GM19035 (cell line): ENCODE measurements around the gene IL23R.
A peak's percentile ranks its signal among the peaks of the same experiment; 100 is the strongest.

Experiments
- ATAC-seq: cut with Tn5 transposase; IDR thresholded peaks from one replicate; pipeline ENCODE4 v1.9.1; 2021; ENCODE audit not compliant: unreplicated experiment

The IL23R gene

DNA sequence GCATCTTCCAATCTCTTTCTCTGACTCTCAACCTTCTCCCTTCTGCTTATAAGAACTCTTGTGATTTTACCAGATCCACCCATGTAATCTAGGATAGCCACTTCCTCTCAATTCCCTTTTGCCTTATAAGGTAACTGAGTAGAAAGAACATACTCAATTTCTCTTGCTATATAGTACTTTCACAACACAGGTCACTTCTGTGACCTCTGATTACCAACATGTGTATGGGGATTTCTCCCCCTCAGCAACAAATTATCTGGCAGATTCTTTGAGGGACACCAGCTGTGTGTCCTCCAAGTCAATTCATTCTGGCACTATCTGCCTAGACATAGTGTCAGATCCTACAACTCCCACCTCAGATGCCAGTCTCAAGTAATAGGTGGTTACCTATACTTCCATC is 62.5 kb downstream of the IL23R start:
- no peak for ATAC-seq

DNA sequence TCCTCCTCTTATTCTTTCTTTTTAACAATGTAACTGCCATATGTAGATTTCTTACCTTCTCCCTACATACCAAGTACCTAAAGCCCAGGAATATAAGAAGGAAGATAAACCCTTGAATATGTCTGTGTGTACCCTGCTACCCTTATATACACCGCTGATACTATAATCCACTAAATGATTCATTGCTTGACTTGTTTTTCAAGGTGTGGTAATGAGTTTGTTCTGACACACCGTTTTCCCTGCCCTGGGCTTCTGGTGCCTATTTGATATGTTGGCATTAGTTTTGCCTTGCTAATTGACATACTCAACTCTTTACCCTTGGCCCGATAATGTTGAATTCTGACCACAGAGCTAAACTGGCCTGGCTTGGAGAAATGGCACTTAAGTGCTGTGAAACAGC is 64.3 kb downstream of the IL23R start:
- no peak for ATAC-seq

DNA sequence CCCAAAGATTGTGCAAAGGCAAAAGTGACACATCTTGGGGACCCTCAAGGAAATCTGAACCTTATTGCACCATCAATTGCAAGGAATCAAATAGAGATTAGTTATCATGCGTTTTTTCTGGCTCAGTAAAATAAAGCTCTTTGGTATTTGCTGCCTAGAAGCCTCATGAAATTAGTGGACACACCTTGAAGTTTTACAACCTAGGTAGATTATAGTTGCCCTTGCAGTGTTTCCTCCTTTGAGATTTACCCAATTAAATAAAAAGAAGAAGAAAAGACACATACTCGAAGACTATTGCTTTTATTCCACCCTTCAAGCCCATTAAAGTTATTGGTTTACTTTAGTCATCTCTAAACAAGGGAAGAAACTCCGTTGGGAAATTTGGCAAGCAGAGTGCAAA is 70.0 kb downstream of the IL23R start:
- no peak for ATAC-seq

DNA sequence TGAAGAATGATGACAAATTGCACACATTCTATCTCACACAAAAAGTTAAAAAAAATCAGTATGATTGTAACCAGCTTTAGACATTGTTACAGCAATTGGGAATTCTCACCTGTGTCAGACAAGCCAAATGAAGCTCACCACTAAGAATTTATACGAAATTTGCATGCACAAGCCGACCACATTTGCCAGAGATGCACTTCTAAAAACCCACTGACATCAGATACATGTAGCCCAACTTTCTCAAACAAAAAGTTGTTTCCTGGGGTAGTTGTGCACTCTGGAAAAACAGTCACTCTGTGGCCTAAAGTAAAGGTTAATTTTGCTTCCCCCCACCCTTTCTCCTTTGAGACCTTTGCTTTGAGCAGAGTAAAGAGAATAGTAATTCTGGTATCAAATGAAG is 73.5 kb downstream of the IL23R start:
- no peak for ATAC-seq

DNA sequence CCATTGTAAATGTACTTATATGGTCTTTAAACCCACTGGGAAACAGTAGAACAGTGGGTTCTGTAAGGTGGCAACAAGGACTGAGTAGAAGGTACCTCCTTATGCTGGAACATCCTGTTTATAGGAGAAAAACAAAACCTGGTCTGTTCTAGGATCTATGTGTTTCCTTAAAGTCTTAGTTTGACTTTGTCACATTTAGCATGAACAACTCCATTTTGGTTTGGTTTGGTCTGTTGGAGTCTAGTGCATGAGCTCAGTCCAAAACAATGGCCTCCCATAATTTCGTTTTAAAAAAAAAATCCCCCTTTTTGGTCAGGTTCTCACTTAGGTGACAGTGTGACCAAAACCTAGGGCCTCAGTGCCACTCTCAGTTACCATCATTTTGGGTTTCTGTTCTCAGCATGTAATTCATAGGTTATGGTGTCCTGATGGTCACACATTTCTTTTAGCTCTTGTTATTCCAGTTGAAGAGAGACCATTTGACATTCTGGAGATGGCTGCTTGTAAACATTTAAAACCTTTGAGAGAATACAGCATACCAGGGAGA is 75.0 kb downstream of the IL23R start:
- ATAC-seq: no peak

DNA sequence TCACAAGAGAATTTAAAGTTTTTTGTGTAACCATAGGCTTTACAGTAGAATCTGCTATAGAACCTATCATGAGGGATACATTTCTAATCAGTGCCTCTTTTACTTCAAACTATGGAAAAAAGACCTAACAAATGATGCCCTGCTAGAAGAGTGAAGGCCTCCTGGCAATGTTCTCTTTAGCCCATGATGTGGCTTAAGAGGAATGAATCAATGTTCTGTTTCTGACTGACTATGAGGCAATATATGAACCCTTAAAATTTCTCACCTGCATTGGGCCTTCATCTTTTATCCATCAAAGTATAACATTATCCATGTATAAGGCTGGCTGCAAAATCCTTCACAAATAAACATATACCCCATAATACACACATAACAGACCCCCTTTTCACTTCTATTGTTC is 75.8 kb downstream of the IL23R start:
- no peak for ATAC-seq

DNA sequence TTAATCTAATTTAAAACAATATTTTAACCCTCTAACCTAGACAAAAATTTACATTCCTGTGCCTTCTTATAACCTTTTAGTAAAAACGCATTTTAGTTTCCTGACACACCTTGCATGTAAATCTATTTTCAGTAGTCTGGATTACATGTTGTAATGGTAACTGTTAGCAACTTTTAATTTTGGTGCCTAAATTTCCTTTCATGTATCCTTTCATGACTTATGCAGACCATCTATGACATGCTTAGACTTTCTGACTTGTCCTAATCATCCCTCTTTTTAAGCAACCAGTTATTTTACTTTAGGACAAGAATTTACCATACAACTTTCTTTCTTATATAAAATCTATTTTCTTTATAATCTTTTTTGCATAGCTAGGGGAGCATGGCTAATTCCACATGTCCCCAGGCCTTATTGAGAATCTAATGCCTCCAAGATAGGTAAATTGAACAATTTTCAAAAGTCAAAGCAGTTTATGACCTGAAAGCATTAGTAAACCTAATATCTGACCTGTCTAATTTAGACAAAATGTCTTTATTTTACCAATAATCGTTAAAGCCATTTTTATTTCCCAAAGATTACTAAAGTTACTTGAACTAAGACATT is 83.9 kb downstream of the IL23R start:
- ATAC-seq: no peak

DNA sequence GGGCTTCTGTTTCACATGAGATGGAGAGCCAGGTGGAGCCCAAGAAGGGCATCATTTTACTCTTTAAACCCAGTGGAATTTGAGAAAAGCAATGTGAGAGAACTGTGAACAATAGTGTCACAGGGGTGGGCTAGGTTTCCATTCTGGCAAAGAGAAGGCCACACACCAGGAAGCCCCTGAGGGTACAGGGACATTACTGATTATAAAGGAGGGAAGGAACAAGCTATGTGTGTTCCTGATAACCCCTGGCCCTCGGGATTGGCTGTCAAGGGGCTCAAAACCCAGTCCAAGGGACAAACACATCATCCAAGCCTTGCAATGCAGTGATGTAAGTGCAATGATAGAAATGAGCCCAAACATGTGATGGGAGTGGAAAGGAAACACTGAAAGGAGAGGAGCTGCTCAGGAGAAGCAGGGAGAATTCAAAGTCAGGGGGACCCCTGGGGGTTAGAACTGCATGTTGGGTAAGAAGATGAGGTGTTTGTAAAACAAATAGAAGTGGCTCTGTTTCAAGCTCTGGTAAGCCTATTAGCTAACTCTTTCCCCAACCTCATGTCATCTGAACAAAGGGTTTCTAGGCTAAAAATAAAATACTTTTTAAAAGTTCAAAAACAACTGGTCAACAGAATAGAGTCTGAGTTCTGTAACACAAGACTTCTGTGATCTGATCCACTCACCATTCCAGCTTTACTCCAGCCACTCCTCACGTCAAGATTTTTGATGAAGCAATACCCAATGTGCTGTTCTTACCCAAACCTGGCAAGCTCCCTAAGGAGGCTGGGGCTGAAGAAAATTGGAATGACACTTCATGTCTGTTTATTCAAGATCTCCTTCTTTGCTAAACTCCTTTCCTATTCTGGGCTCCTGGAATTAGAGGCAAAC is 90.3 kb downstream of the IL23R start:
- ATAC-seq: no peak

DNA sequence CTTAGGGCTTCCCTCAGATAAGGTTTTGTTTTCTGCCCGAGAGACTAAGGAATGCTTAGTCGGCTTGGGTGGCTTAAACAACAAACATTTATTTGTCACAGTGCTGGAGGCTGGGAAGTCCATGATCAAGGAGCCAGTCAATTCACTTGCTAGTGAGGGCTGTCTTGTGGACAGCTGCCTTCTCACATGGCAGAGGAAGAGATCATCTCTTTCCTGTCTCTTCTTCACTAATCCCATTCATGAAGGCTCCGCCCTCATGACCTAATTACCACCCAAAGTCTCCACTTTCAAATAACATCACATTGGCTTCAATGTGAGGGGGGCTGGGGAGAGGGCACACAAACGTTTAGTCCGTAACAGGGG is 90.9 kb downstream of the IL23R start:
- no peak for ATAC-seq

DNA sequence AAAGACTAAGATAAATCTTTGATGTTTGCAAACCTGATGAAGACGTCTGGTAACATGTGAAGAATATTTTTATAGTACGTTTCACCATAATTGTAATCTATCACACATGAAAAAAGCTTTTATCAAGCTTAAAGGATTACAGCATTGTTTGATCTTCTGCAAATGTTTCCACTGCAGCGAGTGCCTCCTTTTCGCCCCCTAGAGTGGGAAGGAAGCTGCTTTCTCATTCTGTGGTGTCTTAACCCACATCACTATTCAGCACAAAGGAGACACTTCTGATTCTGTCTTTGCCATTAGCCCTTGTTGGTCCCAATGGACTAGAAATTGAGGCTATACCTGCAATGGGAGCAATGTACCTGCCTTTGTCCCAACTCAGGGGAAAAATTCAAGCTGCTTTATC is 95.4 kb downstream of the IL23R start:
- no peak for ATAC-seq

DNA sequence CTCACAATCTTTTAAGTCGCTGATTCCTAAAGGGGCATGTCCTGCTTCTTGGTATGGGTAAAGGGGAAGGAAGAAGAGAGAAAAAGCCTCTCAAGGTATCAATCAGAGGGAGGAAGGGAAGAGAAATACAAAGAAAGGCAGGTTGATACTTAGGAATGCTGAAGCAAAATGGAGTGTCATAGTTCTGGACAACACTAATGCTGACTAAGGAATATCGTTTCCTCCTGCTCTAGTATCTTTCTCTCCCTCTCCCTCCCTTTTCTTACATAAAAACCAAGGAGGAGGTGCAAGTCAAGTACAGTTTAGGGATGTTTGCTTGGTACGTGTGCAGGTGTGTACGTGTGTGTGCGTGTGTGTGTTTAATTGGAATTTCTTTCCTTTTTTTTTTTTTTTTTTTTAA is 96.5 kb downstream of the IL23R start:
- no peak for ATAC-seq

DNA sequence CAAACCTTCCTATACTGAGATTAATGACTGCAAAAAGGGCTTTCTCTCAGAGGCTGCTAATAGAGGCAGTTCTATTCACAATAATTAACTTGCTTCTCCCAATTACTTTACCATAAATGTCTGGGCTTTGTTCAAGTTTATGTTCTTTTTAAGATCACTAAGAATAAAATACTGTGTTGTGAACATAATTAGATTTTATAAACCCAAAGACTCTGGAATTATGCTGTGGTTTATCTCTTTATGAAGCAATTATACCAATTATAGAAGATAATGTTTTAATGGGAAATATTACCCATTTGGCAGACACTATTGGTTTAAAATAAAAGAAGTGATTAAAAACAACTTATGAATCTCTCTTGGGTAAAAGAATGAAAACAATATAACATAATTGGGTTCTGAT is 97.9 kb downstream of the IL23R start:
- ATAC-seq: no peak

DNA sequence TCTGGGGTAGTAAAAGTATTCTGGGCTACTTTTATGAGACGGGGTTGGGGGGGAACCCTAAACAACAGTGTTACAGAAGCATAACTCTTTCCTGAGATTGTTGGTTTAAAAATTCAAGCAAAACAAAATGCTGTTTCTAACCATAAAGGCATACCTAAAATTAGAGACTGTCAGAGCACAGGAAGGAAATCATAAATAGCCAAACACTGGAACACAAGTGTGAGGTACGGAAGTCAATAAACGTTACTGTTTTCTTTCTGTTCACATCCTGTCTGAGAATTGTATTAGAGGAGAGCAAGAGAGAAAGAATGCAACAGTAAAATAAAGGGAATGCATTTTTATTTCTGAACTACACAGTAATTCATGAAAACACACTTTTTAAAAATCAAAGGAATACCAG is 98.6 kb downstream of the IL23R start:
- ATAC-seq: no peak

DNA sequence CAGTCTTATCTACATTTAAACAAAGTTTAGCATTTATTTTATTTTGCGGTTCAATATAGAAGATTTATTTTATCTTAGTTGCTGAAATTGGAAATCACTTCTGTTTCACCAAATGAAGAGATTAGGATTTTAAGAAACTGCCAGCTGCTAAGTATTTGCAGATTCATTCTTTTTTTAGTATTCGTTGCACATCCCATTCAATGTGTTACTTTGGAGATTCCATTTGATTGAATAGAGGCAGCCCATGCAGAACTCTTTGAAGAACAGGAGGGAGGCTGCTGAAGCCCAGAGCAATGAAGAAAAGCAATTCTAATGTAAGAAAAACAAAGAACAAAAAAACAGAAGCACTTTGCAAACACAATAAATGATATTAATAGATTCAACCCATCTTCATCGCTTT is 102.8 kb downstream of the IL23R start:
- no peak for ATAC-seq

DNA sequence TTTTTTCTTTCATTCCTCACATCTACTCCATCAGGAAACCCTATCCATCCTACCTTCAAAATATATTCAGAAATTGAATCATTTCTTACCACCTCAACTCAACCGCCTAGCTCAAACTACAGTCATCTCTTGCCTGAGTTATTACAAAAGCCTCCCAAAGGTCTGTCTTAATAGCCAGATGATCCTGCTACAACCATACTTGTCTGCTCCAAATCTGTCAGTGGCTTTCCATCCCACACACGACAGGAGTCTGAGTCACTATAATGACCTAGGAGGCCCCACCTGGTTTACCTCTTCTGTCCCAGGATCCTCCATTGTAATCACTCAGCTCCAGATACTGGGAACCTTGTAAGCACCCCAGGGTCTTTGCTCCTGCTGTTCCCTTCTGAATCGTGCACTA is 104.3 kb downstream of the IL23R start:
- ATAC-seq: no peak

DNA sequence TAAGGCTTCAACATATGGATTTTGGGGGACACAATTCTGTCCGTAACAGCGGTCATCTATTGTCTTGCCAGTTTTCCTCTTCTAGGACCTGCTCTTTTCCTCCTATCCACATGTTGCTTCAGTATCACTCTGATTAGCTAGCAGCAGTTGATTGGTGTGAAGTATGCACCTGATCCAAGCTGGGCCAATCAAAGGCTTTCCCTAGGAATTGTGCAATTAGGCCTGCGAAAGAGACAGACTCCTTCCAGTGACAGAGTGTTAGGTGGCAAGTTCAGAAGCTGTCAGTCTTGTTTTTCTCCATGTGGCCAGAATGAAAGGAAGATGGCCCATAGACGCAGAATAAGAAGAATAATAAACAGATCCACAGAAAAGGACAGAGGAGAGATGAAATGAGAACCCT is 107.3 kb downstream of the IL23R start:
- ATAC-seq: no peak

DNA sequence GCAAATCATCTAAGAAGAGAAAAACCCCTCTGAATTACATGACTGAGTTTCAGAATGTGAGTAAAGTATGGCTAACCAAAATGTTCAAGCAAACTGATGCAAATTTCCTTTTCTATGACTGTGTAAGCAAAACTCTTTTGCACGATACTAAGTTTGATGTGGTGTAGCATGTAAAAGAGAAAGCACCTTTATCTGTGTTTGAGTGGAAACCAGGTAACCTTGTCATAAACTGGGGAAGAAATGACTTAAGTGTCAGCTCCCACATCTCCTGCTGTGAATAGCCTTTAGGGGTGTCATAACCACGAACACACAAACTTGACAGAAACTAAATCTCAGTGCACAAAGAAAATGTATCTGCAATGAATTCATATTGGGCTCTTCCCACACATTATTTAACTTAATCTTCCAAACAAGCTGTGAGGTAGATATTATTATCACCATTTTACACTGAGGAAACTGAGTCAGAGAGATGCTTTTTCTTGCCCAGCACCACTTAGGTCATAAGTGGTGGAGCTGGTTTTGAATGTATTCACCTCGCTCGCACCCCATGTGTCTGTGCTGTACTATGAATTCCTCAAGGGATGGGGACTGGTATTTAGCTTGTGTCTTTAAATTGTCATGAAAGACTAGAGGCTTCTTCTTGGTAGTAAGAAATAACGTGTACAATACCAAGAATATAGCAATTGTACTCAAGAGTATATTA is 108.5 kb downstream of the IL23R start:
- no peak for ATAC-seq

DNA sequence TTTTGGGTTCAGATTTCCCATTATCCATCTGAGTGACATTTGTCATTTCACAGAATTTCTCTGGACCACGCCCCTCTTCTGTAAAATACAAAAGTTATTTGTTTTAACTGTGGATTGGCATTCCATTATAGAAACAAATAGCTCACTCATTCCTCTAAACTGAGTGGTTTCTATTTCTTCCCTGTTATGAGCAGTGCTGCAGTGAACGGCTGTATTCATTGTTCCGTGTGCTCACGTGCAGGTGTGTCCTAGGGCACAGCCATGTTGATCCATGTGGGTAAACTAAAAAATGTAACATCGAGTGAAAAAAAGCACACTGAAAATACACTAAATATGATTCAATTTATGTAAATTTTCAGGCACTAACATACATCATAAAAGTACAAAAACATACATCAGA is 114.4 kb downstream of the IL23R start:
- no peak for ATAC-seq

DNA sequence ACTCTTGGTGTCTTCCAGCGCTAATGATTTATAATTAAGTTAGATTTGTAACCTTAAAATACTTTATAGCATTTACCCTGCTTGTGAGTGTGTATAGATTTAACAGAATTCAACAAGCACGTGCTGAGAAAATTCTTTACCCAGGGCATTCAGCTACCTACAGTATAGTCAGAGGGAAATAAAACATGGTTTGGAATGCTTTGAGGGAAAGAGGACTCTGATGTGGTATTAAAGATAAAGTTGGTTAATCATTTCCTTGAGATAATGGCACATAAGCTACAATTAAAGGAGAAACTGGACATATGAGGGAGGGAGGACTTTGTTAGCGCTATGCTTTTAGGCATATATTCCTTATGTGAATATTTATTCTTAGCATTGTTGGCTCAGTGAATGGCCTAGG is 115.0 kb downstream of the IL23R start:
- ATAC-seq: no peak

DNA sequence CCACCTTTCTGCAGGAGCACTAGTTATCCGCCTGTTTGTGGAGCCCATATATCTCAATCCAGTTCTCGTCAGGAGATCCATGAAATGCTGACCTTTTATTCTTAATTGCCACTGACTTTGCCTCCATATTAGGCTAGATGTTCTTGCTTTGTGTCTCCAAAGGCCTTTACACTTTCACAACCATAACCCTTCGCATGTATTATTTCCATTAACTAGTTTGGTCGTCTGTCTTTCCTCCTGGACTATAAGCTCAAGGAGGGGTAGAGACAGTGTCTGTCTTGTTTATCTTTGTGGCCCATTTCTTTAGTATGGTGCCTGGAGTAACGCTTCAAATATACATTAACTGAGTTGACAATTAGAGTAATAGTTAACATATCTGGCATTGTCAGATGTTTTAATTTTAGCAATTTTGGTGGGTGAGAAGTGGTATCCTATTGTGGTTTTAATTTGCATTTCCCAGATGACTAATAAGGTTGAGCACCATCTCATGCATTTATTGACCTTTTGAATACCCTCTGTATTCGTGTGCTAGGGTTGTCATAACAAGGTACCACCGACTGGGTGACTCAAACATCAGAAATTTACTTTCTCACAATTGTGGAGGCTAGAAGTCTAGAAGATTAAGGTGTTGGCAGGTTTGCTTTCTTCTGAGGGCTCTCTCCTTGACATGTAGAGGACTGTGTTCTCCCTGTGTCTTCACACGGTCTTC is 119.7 kb downstream of the IL23R start:
- ATAC-seq: peak; percentile 88

DNA sequence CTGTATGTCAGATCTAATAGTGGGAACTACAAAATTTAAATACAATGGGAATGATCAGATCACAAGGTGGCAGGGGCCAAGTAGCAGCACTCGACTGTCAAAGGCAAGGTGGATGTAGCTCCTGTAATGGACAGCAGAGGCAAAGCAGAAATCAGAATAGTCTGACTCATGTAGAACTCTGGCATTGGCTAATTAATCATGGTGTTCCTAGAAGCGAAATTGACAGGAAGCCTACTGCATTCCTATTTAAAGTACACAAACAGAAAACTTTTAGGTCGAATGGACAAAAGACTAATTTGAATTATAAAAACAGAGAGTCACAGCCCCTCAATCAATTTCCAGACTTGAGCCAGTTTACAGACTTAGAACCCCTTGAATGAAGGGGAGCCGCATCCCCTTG is 124.0 kb downstream of the IL23R start:
- ATAC-seq: no peak
